HepG2 (cell line): Measurements from ENCODE around the gene U2AF1L4. TPM values are rescaled to one million over a fixed set of nuclear protein-coding genes. Genes with fewer than 3 reads are reported as not detected.

Experiments
- BORCS8-MEF2B ChIP-seq: sonication (generic); formaldehyde crosslinking; IDR thresholded peaks from 2 replicates; pipeline ENCODE4 v1.8.0; 2022; ENCODE audit warnings: mild to moderate bottlenecking, missing genetic modification reagents
- CSRNP1 ChIP-seq: sonication (generic); formaldehyde crosslinking; IDR thresholded peaks from 2 replicates; pipeline ENCODE4 v1.8.1; 2023; ENCODE audit warnings: mild to moderate bottlenecking, missing genetic modification reagents
- FOXP1 ChIP-seq, 2 experiments: fragments of 450-650 bp in 1 of 2; IDR thresholded peaks; 2 replicates each; pipeline ENCODE4 v1.6.1; 2017 to 2018; ENCODE audit warnings: antibody characterized with exemption in 1 of 2
- ISL2 ChIP-seq: sonication (generic); formaldehyde crosslinking; IDR thresholded peaks from 2 replicates; pipeline ENCODE4 v1.5.0; 2020; ENCODE audit warnings: missing genetic modification reagents
- KDM3A ChIP-seq: IDR thresholded peaks from 2 replicates; pipeline ENCODE4 v1.6.1; 2018; ENCODE audit warnings: low read depth, missing compliant biosample characterization
- LRRFIP1 ChIP-seq: sonication (generic); formaldehyde crosslinking; conservative IDR thresholded peaks from 2 replicates; pipeline ENCODE4 v1.4.0; 2020; ENCODE audit warnings: missing genetic modification reagents
- NCOA2 ChIP-seq: sonication (generic); formaldehyde crosslinking; IDR thresholded peaks from 2 replicates; pipeline ENCODE4 v1.8.0; 2022; ENCODE audit warnings: inconsistent platforms
- NR2F6 ChIP-seq, 2 experiments: IDR thresholded peaks; 2 replicates each; pipeline ENCODE4 v1.6.1; 2016; ENCODE audit warnings: antibody characterized with exemption in 1 of 2, mild to moderate bottlenecking in 1 of 2
- PRDM10 ChIP-seq: sonication (generic); formaldehyde crosslinking; IDR thresholded peaks from 2 replicates; pipeline ENCODE4 v1.4.0; 2020; ENCODE audit warnings: low read depth, missing genetic modification reagents
- RAD51 ChIP-seq: fragments of 450-650 bp; IDR thresholded peaks from 2 replicates; pipeline ENCODE4 v1.6.1; 2016; ENCODE audit warnings: borderline replicate concordance
- THYN1 ChIP-seq: sonication (generic); formaldehyde crosslinking; IDR thresholded peaks from 2 replicates; pipeline ENCODE4 v1.8.1; 2023; ENCODE audit warnings: low read depth, mild to moderate bottlenecking, moderate library complexity, missing genetic modification reagents, borderline replicate concordance
- ZBTB37 ChIP-seq: sonication (generic); formaldehyde crosslinking; IDR thresholded peaks from 2 replicates; pipeline ENCODE4 v1.4.0; 2020; ENCODE audit warnings: mild to moderate bottlenecking, missing genetic modification reagents
- ZNF264 ChIP-seq: sonication (generic); formaldehyde crosslinking; IDR thresholded peaks from 2 replicates; pipeline ENCODE4 v1.4.0; 2020; ENCODE audit warnings: missing genetic modification reagents
- ZNF280B ChIP-seq: sonication (generic); formaldehyde crosslinking; IDR thresholded peaks from 2 replicates; pipeline ENCODE4 v1.5.0; 2020; ENCODE audit warnings: missing genetic modification reagents, mild to moderate bottlenecking, borderline replicate concordance
- ZNF570 ChIP-seq: sonication (generic); formaldehyde crosslinking; IDR thresholded peaks from 2 replicates; pipeline ENCODE4 v1.4.0; 2020; ENCODE audit warnings: mild to moderate bottlenecking, missing genetic modification reagents, borderline replicate concordance
- ZNF878 ChIP-seq: sonication (generic); formaldehyde crosslinking; IDR thresholded peaks from 2 replicates; pipeline ENCODE4 v1.8.1; 2023; ENCODE audit warnings: mild to moderate bottlenecking, missing genetic modification reagents, moderate library complexity
- polyA plus RNA-seq, 8 experiments: library from polyadenylated mRNA; depleted of rRNA in 3 of 8; stranded (reverse) in 7 of 8; unstranded in 1 of 8; fragments of >200 nt; fragmentation: Illumina TruSeq in 4 of 8; extraction: Trizol in 4 of 8; gene quantifications; 2 replicates each; pipeline versions ENCODE4 v1.2.1 to v1.2.3, GENCODE V29; 2011 to 2016; ENCODE audit warnings: low read depth in 4 of 8, missing spikeins in 1 of 8, mixed read lengths in 1 of 8; ENCODE audit not compliant: insufficient read depth in 1 of 8
- total RNA-seq, 5 experiments: library from RNA; depleted of rRNA; stranded (reverse); fragments of >200 nt; fragmentation: Illumina TruSeq; extraction: Trizol; gene quantifications; 2 replicates each; pipeline ENCODE4 v1.2.3, GENCODE V29; 2016; ENCODE audit warnings: low read depth in 1 of 5

U2AF1L4 gene
- total and polyA plus RNA-seq, 2 of the 13 experiments (the other 11 are each of a cell fraction or from before 2014, with no cell fraction given): 7.9 to 15.4 TPM

- TF ChIP-seq ZBTB37 (CRISPR knock-in tag): no peak
- peak; percentile 66; the same call in 1 of the 2 replicates for TF ChIP-seq ZNF264
- peak; percentile 22; the same call in 1 of the 2 replicates for TF ChIP-seq KDM3A (CRISPR knock-in tag)
- TF ChIP-seq ZNF570 (CRISPR knock-in tag): no peak
- TF ChIP-seq ISL2 (CRISPR knock-in tag): peak; percentile 48; the same call in 1 of the 2 replicates
- TF ChIP-seq BORCS8-MEF2B (CRISPR knock-in tag): no peak
- TF ChIP-seq CSRNP1: no peak
- TF ChIP-seq RAD51: no peak
- no peak for TF ChIP-seq FOXP1 (IDR thresholded peaks at IDR 0.05)
- TF ChIP-seq FOXP1 (CRISPR knock-in tag; IDR thresholded peaks at IDR 0.05): no peak
- peak; percentile 31; the same call in 1 of the 2 replicates for TF ChIP-seq NR2F6 (IDR thresholded peaks at IDR 0.05)
- peak; percentile 27; the same call in 1 of the 2 replicates for TF ChIP-seq NR2F6 (CRISPR knock-in tag; IDR thresholded peaks at IDR 0.05)
- TF ChIP-seq LRRFIP1: no peak; the same call in 1 of the 2 replicates
- TF ChIP-seq THYN1 (CRISPR knock-in tag): 0 out of 2 replicates have a peak, but pooled peaks have one; percentile 6
- no peak for TF ChIP-seq PRDM10 (CRISPR knock-in tag)
- TF ChIP-seq NCOA2 (CRISPR knock-in tag): 0 out of 2 replicates have a peak, but pooled peaks have one; percentile 3
- TF ChIP-seq ZNF878 (CRISPR knock-in tag): no peak
- peak; percentile 53; the same call in 1 of the 2 replicates for TF ChIP-seq ZNF280B (CRISPR knock-in tag)
Measured at GRCh38 chr19:35716801-35717664, 28.2 kb downstream of the U2AF1L4 start (continued).
